CD4-positive, alpha-beta T cell (primary cell): ENCODE results near the gene BTRC. TPM values are rescaled to one million over a fixed set of nuclear protein-coding genes. Genes with fewer than 3 reads are reported as not detected.

ENCODE experiments used
- ATAC-seq: fragments of 200-7000 bp; cut with Tn5 transposase; one replicate; pipeline ENCODE4 v1.10.0; 2022; ENCODE audit warnings: mild to moderate bottlenecking; ENCODE audit not compliant: poor library complexity
- CTCF ChIA-PET: fragments of 350-600 bp; sonication (Branson Sonifier 250); formaldehyde crosslinking; loops from one replicate; lab custom pipeline; 2021; ENCODE audit warnings: antibody characterized with exemption, inconsistent platforms; lab: Charles Lee
- POLR2A ChIA-PET: fragments of 350-600 bp; sonication (Branson Sonifier 250); formaldehyde crosslinking; loops from one replicate; lab custom pipeline; 2021; ENCODE audit warnings: antibody characterized with exemption, inconsistent platforms; lab: Charles Lee
- DNase-seq, 14 experiments: peaks; one replicate each; pipeline ENCODE4 v3.0.0-alpha.2; 2013 to 2020; ENCODE audit warnings: mixed read lengths in 2 of 14
- H3K27ac ChIP-seq, 2 donors: one replicate each; pipeline versions ENCODE4 v1.5.1 to v1.7.0; 2013; ENCODE audit warnings: low read length in 2 of 2, low read depth in 1 of 2, mild to moderate bottlenecking in 1 of 2
- H3K27me3 ChIP-seq, 2 experiments: 1 replicate in 1 of 2; 2 replicates in 1 of 2; pipeline versions ENCODE4 v1.6.1 to v1.7.0; 2013; ENCODE audit warnings: low read length in 2 of 2, control low read depth in 1 of 2, mild to moderate bottlenecking in 1 of 2, moderate library complexity in 1 of 2; ENCODE audit not compliant: insufficient read depth in 2 of 2, control insufficient read depth in 1 of 2
- H3K36me3 ChIP-seq: one replicate; pipeline ENCODE4 v1.6.1; 2013; ENCODE audit warnings: low read length, control low read depth; ENCODE audit not compliant: insufficient read depth
- H3K4me1 ChIP-seq: one replicate; pipeline ENCODE4 v1.6.1; 2013; ENCODE audit warnings: low read length, control low read depth; ENCODE audit not compliant: insufficient read depth
- H3K4me3 ChIP-seq: one replicate; pipeline ENCODE4 v1.5.1; 2013; ENCODE audit warnings: mild to moderate bottlenecking, low read length, moderate library complexity
- H3K9me3 ChIP-seq, 2 experiments: 1 replicate in 1 of 2; 2 replicates in 1 of 2; pipeline versions ENCODE4 v1.6.1 to v1.7.0; 2013; ENCODE audit warnings: low read length in 2 of 2, mild to moderate bottlenecking in 2 of 2, control low read depth in 1 of 2, moderate library complexity in 1 of 2; ENCODE audit not compliant: control insufficient read depth in 1 of 2, insufficient read depth in 1 of 2
- H3K27ac Mint-ChIP-seq: one replicate; pipeline ENCODE4 v1.8.0; 2020; ENCODE audit warnings: mixed read lengths
- H3K27me3 Mint-ChIP-seq: one replicate; pipeline ENCODE4 v1.8.0; 2021; ENCODE audit warnings: mixed read lengths
- H3K36me3 Mint-ChIP-seq: one replicate; pipeline ENCODE4 v1.8.0; 2021; ENCODE audit warnings: low read depth, mixed read lengths
- H3K4me1 Mint-ChIP-seq: one replicate; pipeline ENCODE4 v1.8.0; 2021; ENCODE audit warnings: low read depth, mixed read lengths
- H3K4me3 Mint-ChIP-seq: one replicate; pipeline ENCODE4 v1.8.0; 2020; ENCODE audit warnings: mild to moderate bottlenecking, mixed read lengths
- H3K9me3 Mint-ChIP-seq: one replicate; pipeline ENCODE4 v1.8.0; 2020; ENCODE audit warnings: mixed read lengths
- intact Hi-C, 2 experiments: fragments of 100-400 bp; cut with DNase I in 1 of 2; cut with micrococcal nuclease in 1 of 2; formaldehyde crosslinking; loops; one replicate each; pipeline versions ENCODE4 v1.15.1 to v1.9.0; 2023 to 2025; cut with DNase I, micrococcal nuclease
- total RNA-seq, 174 experiments: library from RNA in 2 of 174; stranded (reverse) in 2 of 174; gene quantifications; one replicate each; pipeline ENCODE4 v1.2.3 and lab custom pipeline; 2021 to 2026
- TF ChIP-seq, protein P1 (sequence below): fragments of 200-600 bp; IDR thresholded peaks from one replicate; pipeline ENCODE4 v1.8.0; 2022; ENCODE audit warnings: antibody characterized with exemption, mild to moderate bottlenecking

BTRC gene
- total RNA-seq, 2 experiments from 2014 or later, result 13.1 to 13.2 TPM

GRCh38 chr10:101573885-101574753, 220.2 kb downstream of the BTRC start:
- Histone ChIP-seq H3K9me3 (peaks cover 0 to 12% of the 10 kb centered on the region in 2 experiments), H3K27ac (no peak overlapping the region), H3K36me3 (peaks cover 25% of the 10 kb centered on the region), H3K27me3 (peaks cover 10% of the 10 kb centered on the region in 2 experiments), H3K4me1 (peaks cover 19% of the 10 kb centered on the region), H3K4me3 (no peak overlapping the region)
- peaks cover 8% of the 10 kb centered on the region for H3K27me3 Mint-ChIP-seq
- H3K4me1 Mint-ChIP-seq, result no peaks in the 10 kb centered on the region
- intact Hi-C loops, result no loop called here
- peaks cover 15% of the 10 kb centered on the region for H3K36me3 Mint-ChIP-seq
- H3K4me3 Mint-ChIP-seq, result no peak overlapping the region
- ChIA-PET POLR2A (no interaction called here), CTCF (no interaction called here)
- no peak overlapping the region for H3K27ac Mint-ChIP-seq
- no peaks in the 10 kb centered on the region for H3K9me3 Mint-ChIP-seq
- TF ChIP-seq, protein P1, sequence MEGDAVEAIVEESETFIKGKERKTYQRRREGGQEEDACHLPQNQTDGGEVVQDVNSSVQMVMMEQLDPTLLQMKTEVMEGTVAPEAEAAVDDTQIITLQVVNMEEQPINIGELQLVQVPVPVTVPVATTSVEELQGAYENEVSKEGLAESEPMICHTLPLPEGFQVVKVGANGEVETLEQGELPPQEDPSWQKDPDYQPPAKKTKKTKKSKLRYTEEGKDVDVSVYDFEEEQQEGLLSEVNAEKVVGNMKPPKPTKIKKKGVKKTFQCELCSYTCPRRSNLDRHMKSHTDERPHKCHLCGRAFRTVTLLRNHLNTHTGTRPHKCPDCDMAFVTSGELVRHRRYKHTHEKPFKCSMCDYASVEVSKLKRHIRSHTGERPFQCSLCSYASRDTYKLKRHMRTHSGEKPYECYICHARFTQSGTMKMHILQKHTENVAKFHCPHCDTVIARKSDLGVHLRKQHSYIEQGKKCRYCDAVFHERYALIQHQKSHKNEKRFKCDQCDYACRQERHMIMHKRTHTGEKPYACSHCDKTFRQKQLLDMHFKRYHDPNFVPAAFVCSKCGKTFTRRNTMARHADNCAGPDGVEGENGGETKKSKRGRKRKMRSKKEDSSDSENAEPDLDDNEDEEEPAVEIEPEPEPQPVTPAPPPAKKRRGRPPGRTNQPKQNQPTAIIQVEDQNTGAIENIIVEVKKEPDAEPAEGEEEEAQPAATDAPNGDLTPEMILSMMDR, result no peak
- ATAC-seq (no peak), DNase-seq (no peak)

DNA sequence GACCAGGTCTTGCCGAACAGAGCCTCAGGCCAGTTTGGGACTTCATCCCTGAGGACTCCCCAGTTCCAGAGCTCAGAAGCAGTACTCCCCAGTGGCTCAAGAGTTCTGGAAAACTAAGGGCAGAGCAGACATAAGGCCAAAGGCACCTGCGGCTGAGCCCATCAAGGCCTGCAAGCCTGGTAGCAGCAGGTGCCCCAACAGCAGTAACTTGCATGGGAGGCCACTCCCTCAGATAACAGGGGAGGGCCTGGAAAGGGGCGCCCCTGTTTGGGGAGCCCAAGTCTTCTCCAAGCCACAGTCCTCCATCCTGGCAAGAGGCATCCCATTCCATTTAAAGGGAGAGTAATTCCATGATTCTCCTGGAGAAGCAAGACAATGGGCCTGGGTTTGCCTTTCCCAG, 221.1 kb downstream of the BTRC start:
- Histone ChIP-seq H3K27ac (no peak overlapping the region), H3K27me3 (peaks cover 0 to under 1% of the 10 kb centered on the region in 2 experiments), H3K9me3 (peaks cover 0 to 8% of the 10 kb centered on the region in 2 experiments), H3K36me3 (peaks cover 35% of the 10 kb centered on the region), H3K4me3 (no peak overlapping the region), H3K4me1 (peaks cover 9% of the 10 kb centered on the region)
- POLR2A ChIA-PET, result no interaction called here
- CTCF ChIA-PET, result no interaction called here
- DNase-seq (no peak), ATAC-seq (no peak)
- peaks cover 21% of the 10 kb centered on the region for H3K36me3 Mint-ChIP-seq
- H3K27me3 Mint-ChIP-seq, result no peaks in the 10 kb centered on the region
- TF ChIP-seq, protein P1, result no peak
- no peaks in the 10 kb centered on the region for H3K4me1 Mint-ChIP-seq
- no peak overlapping the region for H3K4me3 Mint-ChIP-seq
- intact Hi-C loops, result no loop called here
- no peak overlapping the region for H3K27ac Mint-ChIP-seq
- H3K9me3 Mint-ChIP-seq, result no peaks in the 10 kb centered on the region

DNA sequence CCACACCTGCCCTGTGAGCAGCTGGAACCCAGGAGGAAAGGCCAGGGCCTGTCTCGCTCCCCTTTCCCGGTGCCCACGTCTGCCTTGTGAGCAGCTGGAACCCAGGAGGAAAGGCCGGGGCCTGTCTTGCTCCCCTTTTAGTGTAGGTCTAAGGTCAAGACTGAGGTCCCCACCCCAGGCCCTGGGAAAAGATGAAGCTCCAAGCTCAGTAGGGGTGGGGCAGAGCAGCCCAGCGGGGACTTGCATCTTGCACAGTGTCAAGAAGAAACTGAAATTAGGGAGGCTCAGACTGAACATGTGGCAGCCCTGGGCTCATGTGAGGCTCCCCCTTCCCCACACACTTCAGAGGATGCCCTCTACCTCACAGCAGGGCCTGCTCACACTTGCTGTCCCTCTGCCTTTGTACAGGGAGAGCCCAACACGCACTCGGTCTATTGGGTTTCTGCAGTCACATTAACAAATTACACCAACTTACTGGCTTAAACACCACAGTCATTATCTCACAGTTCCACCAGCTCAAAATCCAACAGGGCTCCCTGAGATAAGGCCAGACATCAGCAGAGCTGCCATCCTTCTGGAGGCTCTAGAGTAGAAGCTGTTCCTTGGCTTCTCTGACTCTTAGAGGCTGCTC, 221.7 kb downstream of the BTRC start:
- peaks cover 3% of the 10 kb centered on the region for H3K4me1 ChIP-seq
- POLR2A ChIA-PET, result no interaction called here
- H3K36me3 ChIP-seq, result peaks cover 39% of the 10 kb centered on the region
- ATAC-seq (no peak), DNase-seq (no peak)
- H3K27ac ChIP-seq, result no peak overlapping the region
- peaks cover 0 to 8% of the 10 kb centered on the region in 2 experiments for H3K9me3 ChIP-seq
- Mint-ChIP-seq H3K36me3 (peaks cover 23% of the 10 kb centered on the region), H3K9me3 (no peaks in the 10 kb centered on the region), H3K4me3 (no peak overlapping the region), H3K27me3 (no peaks in the 10 kb centered on the region), H3K4me1 (no peaks in the 10 kb centered on the region), H3K27ac (no peak overlapping the region)
- H3K4me3 ChIP-seq, result no peak overlapping the region
- intact Hi-C loops, result no loop called here
- CTCF ChIA-PET, result interaction anchor here (2.0 kb wide), 1 partner anchor 433 kb away, joined by 7 read pairs; no protein-coding TSS in a partner anchor
- H3K27me3 ChIP-seq, result no peaks in the 10 kb centered on the region
- TF ChIP-seq, protein P1, result no peak
